Fibroblast of the conjunctiva (primary cell): ENCODE data around the gene TM9SF1.

Source experiments
- DNase-seq: peaks from one replicate; pipeline ENCODE4 v3.0.0-alpha.2; 2010; ENCODE audit warnings: low read depth

TM9SF1 gene

GRCh38 chr14:24150567-24150966 is 44.7 kb downstream of the TM9SF1 start:
- no peak for DNase-seq

- DNase-seq, result no peak
Measured at GRCh38 chr14:24150061-24150460, 45.2 kb downstream of the TM9SF1 start.

GRCh38 chr14:24149302-24149969 is 45.8 kb downstream of the TM9SF1 start:
- DNase-seq, result no peak

GRCh38 chr14:24147761-24148428 is 47.3 kb downstream of the TM9SF1 start:
- no peak for DNase-seq

- peak; percentile 99 for DNase-seq
Measured at GRCh38 chr14:24146978-24147760, 48.1 kb downstream of the TM9SF1 start, which contains the start of gene RNF31. RNF31 (plus strand) TSS chr14:24147498; CDS start chr14:24147699, 201 bp downstream.

- peak; percentile 97 for DNase-seq
Measured at GRCh38 chr14:24146453-24146977, 48.7 kb downstream of the TM9SF1 start, which contains the start of gene PSME2. PSME2 (minus strand) TSS chr14:24146610; CDS start chr14:24146581, 29 bp downstream.

GRCh38 chr14:24145690-24146452 is 49.4 kb downstream of the TM9SF1 start:
- DNase-seq, result peak; percentile 22

- DNase-seq, result no peak
Measured at GRCh38 chr14:24145219-24145618, 50.0 kb downstream of the TM9SF1 start.

GRCh38 chr14:24144451-24144850 is 50.8 kb downstream of the TM9SF1 start:
- no peak for DNase-seq

- no peak for DNase-seq
Measured at GRCh38 chr14:24143511-24143910, 51.7 kb downstream of the TM9SF1 start.

GRCh38 chr14:24141097-24141880 is 54.0 kb downstream of the TM9SF1 start, which contains the start of gene EMC9:
EMC9 (minus strand) TSS chr14:24141591; CDS start chr14:24141304, 287 bp downstream.
- DNase-seq, result peak; percentile 99

- DNase-seq, result no peak
Measured at GRCh38 chr14:24139272-24139934, 55.8 kb downstream of the TM9SF1 start.
